SK-N-DZ (cell line): ENCODE data around the gene TTC39C.

Source experiments
- small RNA-seq, 2 experiments: library from RNA; depleted of rRNA; stranded (forward); fragments of <200 nt; gene quantifications; one replicate each; pipeline ENCODE3, GENCODE V24; 2014

The TTC39C gene

Small RNA genes within 50 kb of the gene (small RNA-seq; reads per million reads assigned to genes)
- 0 reads per million in 2 experiments for gene RF00017
- 0.31 to 6.7 reads per million in 2 experiments for gene RNA5SP452
- 6.1 to 40.2 reads per million in 2 experiments for gene RNU5A-6P
